Loucy (cell line): ENCODE data around the gene ARHGAP6.

ENCODE experiments used
- CTCF ChIP-seq: fragments of 200-600 bp; sonication (generic); conservative IDR thresholded peaks from 2 replicates; pipeline ENCODE4 v1.5.1; 2014; ENCODE audit warnings: mild to moderate bottlenecking, antibody characterized with exemption, low read length
- EZH2phosphoT487 ChIP-seq: fragments of 200-600 bp; IDR thresholded peaks from 2 replicates; pipeline ENCODE4 v1.6.1; 2018; ENCODE audit warnings: antibody characterized with exemption, mild to moderate bottlenecking, moderate library complexity, borderline replicate concordance

DNA sequence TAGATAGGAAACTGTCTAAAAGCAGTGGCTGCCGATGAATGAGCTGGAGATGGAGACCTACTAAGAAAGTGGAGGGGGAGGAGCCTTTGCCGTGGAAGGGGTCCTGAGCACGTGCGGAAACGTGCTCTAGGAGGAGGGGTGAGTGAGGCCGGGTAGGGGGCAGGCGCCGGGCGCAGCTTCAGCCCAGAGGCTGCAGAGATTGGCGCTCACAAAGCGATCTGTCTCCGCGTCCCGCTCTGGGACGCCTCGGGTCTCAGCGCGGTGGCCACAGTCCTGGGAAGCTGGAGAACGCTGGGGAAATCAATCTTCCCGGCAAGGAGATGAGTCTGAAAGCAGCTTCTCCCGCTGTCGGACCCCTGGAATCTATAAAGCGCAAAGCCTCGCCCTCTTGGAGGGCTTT lies 444 bp upstream of the ARHGAP6 start:
- TF ChIP-seq CTCF (no peak), EZH2phosphoT487 (no peak)
